ENCODE data around the gene MXRA7.

DNA sequence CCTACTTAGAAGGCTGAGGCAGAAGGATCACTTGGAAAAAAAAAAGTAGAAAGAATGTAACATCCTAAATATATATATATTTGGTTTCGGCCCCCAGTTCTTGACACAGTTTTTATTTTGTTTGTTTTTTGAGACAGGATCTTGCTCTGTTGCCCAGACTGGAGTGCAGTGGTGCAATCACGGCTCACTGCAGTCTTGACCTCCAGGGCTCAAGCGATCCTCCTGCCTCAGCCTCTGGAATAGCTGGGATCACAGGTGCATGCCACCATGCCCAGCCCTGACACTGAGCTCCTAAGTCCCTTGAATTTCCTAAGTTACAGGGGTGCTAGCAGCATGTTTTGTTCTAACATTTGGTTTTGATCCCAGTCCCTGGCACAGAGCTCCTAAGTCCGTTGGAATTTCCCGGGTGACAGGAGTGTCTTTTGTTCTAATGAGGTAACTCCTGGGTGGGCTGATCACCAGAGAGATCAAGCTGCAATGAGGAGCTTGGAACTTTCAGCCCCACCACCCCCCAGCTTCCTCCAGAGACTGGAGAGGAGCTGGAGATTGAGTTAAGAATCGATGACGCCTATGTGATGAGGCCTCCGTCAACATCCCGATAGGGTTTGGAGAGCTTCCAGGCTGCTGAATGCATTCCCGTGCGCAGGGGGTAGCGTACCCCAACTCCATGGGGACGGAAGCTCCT lies 20.0 kb downstream of the MXRA7 start:
- TF ChIP-seq POLR2A (IDR thresholded peaks at IDR 0.05; ENCODE audit: low read depth, low read length) (no peak), POLR2AphosphoS5 (IDR thresholded peaks at IDR 0.05; ENCODE audit: low read depth, low read length) (no peak), TAF1 (IDR thresholded peaks at IDR 0.05; ENCODE audit: low read depth, low read length) (no peak)

All from GM12891 (cell line).